GM12878 (cell line): ENCODE measurements around the gene METRN. TPM values are rescaled to one million over a fixed set of nuclear protein-coding genes. Genes with fewer than 3 reads are reported as not detected.
A peak's percentile ranks its signal among the peaks of the same experiment; 100 is the strongest.

Experiments used
- ATAC-seq: fragments of 200-7000 bp; cut with Tn5 transposase; 3 replicates; pipeline ENCODE4 v1.9.1; 2020; ENCODE audit warnings: mild to moderate bottlenecking, moderate library complexity
- BruUV-seq: library from RNA; stranded (reverse); fragments of 400-500 nt; replicated peaks from 2 replicates; lab custom pipeline; 2021; lab: Mats Ljungman, UMichigan
- CTCF ChIA-PET: fragments of 300-600 bp; sonication (Branson Sonifier 250); formaldehyde crosslinking; extraction: SDS; loops from one replicate; lab custom pipeline; 2021; ENCODE audit warnings: inconsistent platforms; lab: Yijun Ruan, JAX
- POLR2A ChIA-PET: fragments of 350-600 bp; formaldehyde crosslinking; extraction: SDS; loops from one replicate; lab custom pipeline; 2021; ENCODE audit warnings: inconsistent platforms; lab: Charles Lee
- RAD21 ChIA-PET: fragments of 300-600 bp; sonication (Branson Sonifier 250); formaldehyde crosslinking; loops from one replicate; lab custom pipeline; 2023; ENCODE audit warnings: antibody characterized with exemption; ENCODE audit not compliant: unreplicated experiment; lab: Charles Lee
- SMC1A ChIA-PET: fragments of 300-600 bp; sonication (Branson Sonifier 250); formaldehyde crosslinking; loops from one replicate; lab custom pipeline; 2023; ENCODE audit not compliant: unreplicated experiment, uncharacterized antibody; lab: Charles Lee
- DNase-seq: peaks from one replicate; pipeline ENCODE4 v3.0.0-alpha.2; 2011; ENCODE audit warnings: low read depth, low spot score
- FAIRE-seq: peaks from 3 replicates; lab custom pipeline; 2011; peaks lifted over from hg19 to GRCh38; lab: Jason Lieb, UNC
- H2AFZ ChIP-seq: 2 replicates; pipeline ENCODE4 v1.6.0; 2011; ENCODE audit warnings: low read depth, low read length, control low read depth; ENCODE audit not compliant: control insufficient read depth
- H3K27ac ChIP-seq: 2 replicates; pipeline ENCODE4 v1.5.1; 2011; ENCODE audit warnings: control low read depth; ENCODE audit not compliant: control insufficient read depth, insufficient read depth
- H3K27me3 ChIP-seq, 2 experiments: replicated peaks in 1 of 2; 2 replicates each; pipeline versions ENCODE4 v1.6.0 to v1.6.1; 2011; ENCODE audit warnings: low read length in 1 of 2; ENCODE audit not compliant: control insufficient read depth in 2 of 2, insufficient read depth in 2 of 2
- H3K36me3 ChIP-seq, 2 experiments: 2 replicates each; pipeline ENCODE4 v1.5.1; 2011; ENCODE audit warnings: low read length in 1 of 2; ENCODE audit not compliant: control insufficient read depth in 2 of 2, insufficient read depth in 2 of 2
- H3K4me1 ChIP-seq: 2 replicates; pipeline ENCODE4 v1.6.1; 2011; ENCODE audit warnings: mild to moderate bottlenecking, low read length, moderate library complexity, mixed read lengths; ENCODE audit not compliant: control insufficient read depth, insufficient read depth
- H3K4me2 ChIP-seq: 2 replicates; pipeline ENCODE4 v1.6.0; 2011; ENCODE audit warnings: control low read depth; ENCODE audit not compliant: control insufficient read depth, insufficient read depth
- H3K4me3 ChIP-seq: fragments of 200-600 bp; sonication (generic); 2 replicates; pipeline ENCODE4 v1.5.1; 2016
- H3K79me2 ChIP-seq: 2 replicates; pipeline ENCODE4 v1.6.0; 2011; ENCODE audit warnings: low read length; ENCODE audit not compliant: control insufficient read depth, insufficient read depth
- H3K9ac ChIP-seq: 2 replicates; pipeline ENCODE4 v1.8.0; 2011; ENCODE audit warnings: low read length, control low read depth, mixed read lengths; ENCODE audit not compliant: control insufficient read depth, insufficient read depth
- H3K9me3 ChIP-seq: replicated peaks from 3 replicates; pipeline ENCODE4 v1.5.1; 2011; ENCODE audit warnings: mild to moderate bottlenecking, low read length; ENCODE audit not compliant: control insufficient read depth, insufficient read depth
- H4K20me1 ChIP-seq: 2 replicates; pipeline ENCODE4 v1.6.0; 2011; ENCODE audit not compliant: control insufficient read depth, insufficient read depth
- POLR2A ChIP-seq: IDR thresholded peaks from 2 replicates; pipeline ENCODE4 v1.6.1; 2011; ENCODE audit warnings: low read depth, mild to moderate bottlenecking, low read length
- ZBED1 ChIP-seq: IDR thresholded peaks from 2 replicates; pipeline ENCODE4 v1.6.1; 2016; ENCODE audit warnings: borderline replicate concordance
- WGBS: methylation state at CpG from one replicate; pipeline ENCODE4 v1.1.6; 2016; ENCODE audit warnings: low lambda C conversion rate; ENCODE audit not compliant: insufficient replicate concordance, insufficient coverage; ENCODE audit errors: missing lambda C conversion rate; 5-methylcytosine and 5-hydroxymethylcytosine counted together
- in situ Hi-C: fragments of 300-500 bp; cut with MboI; formaldehyde crosslinking; loops from 9 replicates; pipeline ENCODE4 v1.14.3; 2018; ENCODE audit warnings: mixed read lengths
- intact Hi-C: fragments of 100-400 bp; cut with micrococcal nuclease; formaldehyde crosslinking; loops from one replicate; pipeline ENCODE4 v1.14.2; 2022; ENCODE audit not compliant: unreplicated experiment
- polyA plus RNA-seq, 11 experiments: library from polyadenylated mRNA; depleted of rRNA in 4 of 11; unstranded in 6 of 11; stranded (reverse) in 5 of 11; fragments of >200 nt; fragmentation: Nextera tagmentation in 4 of 11; fragmentation: Illumina TruSeq in 1 of 11; extraction: Ambion mirVana in 4 of 11; extraction: Trizol in 1 of 11; gene quantifications; 1 replicate in 1 of 11; 2 replicates in 10 of 11; pipeline versions ENCODE4 v1.2.1 to v1.2.3, GENCODE V29; 2011 to 2016; ENCODE audit warnings: inconsistent platforms in 2 of 11, missing spikeins in 2 of 11, low read depth in 1 of 11
- total RNA-seq, 4 experiments: library from RNA; depleted of rRNA in 3 of 4; stranded (reverse); fragments of >200 nt in 3 of 4; fragmentation: Illumina TruSeq in 1 of 4; extraction: Trizol in 1 of 4; gene quantifications; 2 replicates each; pipeline versions ENCODE4 v1.2.1 to v1.2.3, GENCODE V29; 2013 to 2021
- TF ChIP-seq, protein P1 (sequence below): fragments of 450-650 bp; IDR thresholded peaks from 2 replicates; pipeline ENCODE4 v1.6.1; 2016; ENCODE audit warnings: mild to moderate bottlenecking, moderate library complexity, borderline replicate concordance

METRN gene
- total and polyA plus RNA-seq, 10 of the 15 experiments (the other 5 are each of a cell fraction or from before 2014, with no cell fraction given) = 0.11 to 12.8 (median 1.1) TPM; not detected in 1

DNA sequence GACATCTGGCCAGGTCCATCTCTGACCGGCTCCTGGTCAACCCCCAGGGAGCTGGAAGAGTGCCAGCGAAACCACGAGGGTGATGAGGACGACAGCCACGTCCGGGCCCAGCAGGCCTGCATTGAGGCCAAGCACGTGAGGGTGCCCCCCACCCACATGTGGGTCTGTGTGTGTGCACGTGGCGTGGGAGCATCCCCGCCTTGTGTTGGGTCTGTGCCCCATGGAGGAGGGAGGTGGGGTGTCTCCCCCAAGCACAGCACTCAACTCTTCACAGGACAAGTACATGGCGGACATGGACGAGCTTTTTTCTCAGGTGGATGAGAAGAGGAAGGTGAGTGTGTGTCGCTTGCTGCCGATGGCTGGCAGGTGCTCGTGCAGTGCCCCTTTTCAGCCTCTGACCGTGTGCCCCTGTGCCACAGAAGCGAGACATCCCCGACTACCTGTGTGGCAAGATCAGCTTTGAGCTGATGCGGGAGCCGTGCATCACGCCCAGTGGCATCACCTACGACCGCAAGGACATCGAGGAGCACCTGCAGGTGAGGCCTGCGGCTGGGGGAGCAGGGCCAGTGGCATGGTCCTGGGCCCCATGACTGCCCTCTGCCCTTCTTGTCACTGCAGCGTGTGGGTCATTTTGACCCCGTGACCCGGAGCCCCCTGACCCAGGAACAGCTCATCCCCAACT lies 33.0 kb upstream of the METRN start:
- no peak for DNase-seq

More for the DNA sequence above, 33.0 kb upstream of the METRN start:
- no peak overlapping the region for H3K27ac ChIP-seq
- peak overlapping the region; percentile 77 for H3K4me3 ChIP-seq
- in situ Hi-C loops = no loop called here
- no peak overlapping the region for H2AFZ ChIP-seq
- H3K9me3 ChIP-seq = no peaks in the 10 kb centered on the region
- H3K4me2 ChIP-seq = peak overlapping the region; percentile 98
- POLR2A ChIA-PET = interaction anchor here (1.6 to 2.0 kb wide), 2 partner anchors 8 to 19 kb away, joined by 3 to 13 read pairs; partner anchors contain the start of gene WDR24
- SMC1A ChIA-PET = no interaction called here
- BruUV-seq = TSS peak; percentile 77
- FAIRE-seq (no peak), ATAC-seq (no peak)
- H3K4me1 ChIP-seq = peaks cover 15% of the 10 kb centered on the region
- WGBS = 87% methylated on average over 28 of the region's 28 CpGs
- H3K27me3 ChIP-seq = no peaks in the 10 kb centered on the region
- peaks cover 24% of the 10 kb centered on the region for H3K79me2 ChIP-seq
- RAD21 ChIA-PET = interaction anchor here (1.2 kb wide), 1 partner anchor 8 kb away, joined by 4 read pairs; the partner anchor contains the start of gene WDR24
- peaks cover 6 to 14% of the 10 kb centered on the region in 2 experiments; a peak in 2 of 4 replicates for H3K36me3 ChIP-seq
- no peak overlapping the region for H3K9ac ChIP-seq
- TF ChIP-seq ZBED1 = 0 out of 2 replicates have a peak, but pooled peaks have one; percentile 11
- TF ChIP-seq, protein P1, sequence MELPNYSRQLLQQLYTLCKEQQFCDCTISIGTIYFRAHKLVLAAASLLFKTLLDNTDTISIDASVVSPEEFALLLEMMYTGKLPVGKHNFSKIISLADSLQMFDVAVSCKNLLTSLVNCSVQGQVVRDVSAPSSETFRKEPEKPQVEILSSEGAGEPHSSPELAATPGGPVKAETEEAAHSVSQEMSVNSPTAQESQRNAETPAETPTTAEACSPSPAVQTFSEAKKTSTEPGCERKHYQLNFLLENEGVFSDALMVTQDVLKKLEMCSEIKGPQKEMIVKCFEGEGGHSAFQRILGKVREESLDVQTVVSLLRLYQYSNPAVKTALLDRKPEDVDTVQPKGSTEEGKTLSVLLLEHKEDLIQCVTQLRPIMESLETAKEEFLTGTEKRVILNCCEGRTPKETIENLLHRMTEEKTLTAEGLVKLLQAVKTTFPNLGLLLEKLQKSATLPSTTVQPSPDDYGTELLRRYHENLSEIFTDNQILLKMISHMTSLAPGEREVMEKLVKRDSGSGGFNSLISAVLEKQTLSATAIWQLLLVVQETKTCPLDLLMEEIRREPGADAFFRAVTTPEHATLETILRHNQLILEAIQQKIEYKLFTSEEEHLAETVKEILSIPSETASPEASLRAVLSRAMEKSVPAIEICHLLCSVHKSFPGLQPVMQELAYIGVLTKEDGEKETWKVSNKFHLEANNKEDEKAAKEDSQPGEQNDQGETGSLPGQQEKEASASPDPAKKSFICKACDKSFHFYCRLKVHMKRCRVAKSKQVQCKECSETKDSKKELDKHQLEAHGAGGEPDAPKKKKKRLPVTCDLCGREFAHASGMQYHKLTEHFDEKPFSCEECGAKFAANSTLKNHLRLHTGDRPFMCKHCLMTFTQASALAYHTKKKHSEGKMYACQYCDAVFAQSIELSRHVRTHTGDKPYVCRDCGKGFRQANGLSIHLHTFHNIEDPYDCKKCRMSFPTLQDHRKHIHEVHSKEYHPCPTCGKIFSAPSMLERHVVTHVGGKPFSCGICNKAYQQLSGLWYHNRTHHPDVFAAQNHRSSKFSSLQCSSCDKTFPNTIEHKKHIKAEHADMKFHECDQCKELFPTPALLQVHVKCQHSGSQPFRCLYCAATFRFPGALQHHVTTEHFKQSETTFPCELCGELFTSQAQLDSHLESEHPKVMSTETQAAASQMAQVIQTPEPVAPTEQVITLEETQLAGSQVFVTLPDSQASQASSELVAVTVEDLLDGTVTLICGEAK = no peak
- TF ChIP-seq POLR2A = peak; percentile 32; the same call in 1 of the 2 replicates
- intact Hi-C loops = loop anchor here (5.0 kb wide), 1 partner anchor 45 kb away; the partner anchor contains the start of gene METTL26
- CTCF ChIA-PET = no interaction called here
- peaks cover 6% of the 10 kb centered on the region; the same call in 1 of the 2 replicates for H4K20me1 ChIP-seq
